Glutamatergic neuron (in vitro differentiated cells): Measurements from ENCODE around the gene THOC2. TPM values are rescaled to one million over a fixed set of nuclear protein-coding genes. Genes with fewer than 3 reads are reported as not detected.

Experiments used
- DNase-seq: peaks from one replicate; pipeline ENCODE4 v3.0.0; 2022
- H3K27ac Mint-ChIP-seq: one replicate; pipeline ENCODE4 v1.8.0; 2020; ENCODE audit warnings: mild to moderate bottlenecking, mixed read lengths, inconsistent platforms; ENCODE audit not compliant: unreplicated experiment
- H3K27me3 Mint-ChIP-seq: one replicate; pipeline ENCODE4 v1.8.0; 2020; ENCODE audit warnings: mild to moderate bottlenecking, moderate library complexity, mixed read lengths, inconsistent platforms; ENCODE audit not compliant: unreplicated experiment
- H3K36me3 Mint-ChIP-seq: one replicate; pipeline ENCODE4 v1.8.0; 2020; ENCODE audit warnings: mild to moderate bottlenecking, mixed read lengths, inconsistent platforms; ENCODE audit not compliant: unreplicated experiment
- H3K4me1 Mint-ChIP-seq: one replicate; pipeline ENCODE4 v1.8.0; 2020; ENCODE audit warnings: mild to moderate bottlenecking, low read depth, mixed read lengths, inconsistent platforms; ENCODE audit not compliant: unreplicated experiment
- H3K4me3 Mint-ChIP-seq: one replicate; pipeline ENCODE4 v1.8.0; 2020; ENCODE audit warnings: mild to moderate bottlenecking, mixed read lengths, inconsistent platforms; ENCODE audit not compliant: unreplicated experiment
- H3K9me3 Mint-ChIP-seq: one replicate; pipeline ENCODE4 v1.8.0; 2020; ENCODE audit warnings: mild to moderate bottlenecking, moderate library complexity, mixed read lengths, inconsistent platforms; ENCODE audit not compliant: unreplicated experiment
- total RNA-seq: library from RNA; stranded (reverse); fragmentation: NEBNext Ultra II Directional; extraction: Animal tissue kit (Norgen Biotek cat#: 25700); gene quantifications from one replicate; pipeline ENCODE4 v1.2.1, GENCODE V29; 2021; ENCODE audit not compliant: unreplicated experiment
- TF ChIP-seq, protein P1 (sequence below): fragments of 200-600 bp; sonication (generic); IDR thresholded peaks from one replicate; pipeline ENCODE4 v1.5.0; 2021; ENCODE audit not compliant: partially characterized antibody, unreplicated experiment

THOC2 gene
- total RNA-seq, 1 donor from 2014 or later, result 69.5 TPM

DNA sequence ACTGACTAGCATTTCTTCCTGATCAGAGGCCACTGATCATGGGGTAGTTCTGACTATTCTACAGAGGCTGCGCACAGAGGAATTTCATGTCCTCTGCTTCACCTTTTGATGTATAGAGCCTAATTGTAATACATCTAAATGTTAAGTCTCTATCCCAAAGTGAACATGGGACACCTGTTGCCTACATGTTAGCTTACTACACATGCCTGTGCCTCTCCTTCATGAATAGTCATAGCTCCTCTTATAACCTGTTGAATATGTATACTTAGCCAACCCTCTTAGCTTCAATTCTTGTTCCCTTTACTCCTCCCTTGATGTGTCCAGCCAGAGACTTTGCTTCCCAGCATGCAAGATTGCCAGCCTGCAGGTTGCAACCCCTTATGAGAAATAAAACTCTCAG is 9.6 kb upstream of the THOC2 start:
- H3K27me3 Mint-ChIP-seq, result no peaks in the 10 kb centered on the region
- H3K9me3 Mint-ChIP-seq, result no peaks in the 10 kb centered on the region
- TF ChIP-seq, protein P1, sequence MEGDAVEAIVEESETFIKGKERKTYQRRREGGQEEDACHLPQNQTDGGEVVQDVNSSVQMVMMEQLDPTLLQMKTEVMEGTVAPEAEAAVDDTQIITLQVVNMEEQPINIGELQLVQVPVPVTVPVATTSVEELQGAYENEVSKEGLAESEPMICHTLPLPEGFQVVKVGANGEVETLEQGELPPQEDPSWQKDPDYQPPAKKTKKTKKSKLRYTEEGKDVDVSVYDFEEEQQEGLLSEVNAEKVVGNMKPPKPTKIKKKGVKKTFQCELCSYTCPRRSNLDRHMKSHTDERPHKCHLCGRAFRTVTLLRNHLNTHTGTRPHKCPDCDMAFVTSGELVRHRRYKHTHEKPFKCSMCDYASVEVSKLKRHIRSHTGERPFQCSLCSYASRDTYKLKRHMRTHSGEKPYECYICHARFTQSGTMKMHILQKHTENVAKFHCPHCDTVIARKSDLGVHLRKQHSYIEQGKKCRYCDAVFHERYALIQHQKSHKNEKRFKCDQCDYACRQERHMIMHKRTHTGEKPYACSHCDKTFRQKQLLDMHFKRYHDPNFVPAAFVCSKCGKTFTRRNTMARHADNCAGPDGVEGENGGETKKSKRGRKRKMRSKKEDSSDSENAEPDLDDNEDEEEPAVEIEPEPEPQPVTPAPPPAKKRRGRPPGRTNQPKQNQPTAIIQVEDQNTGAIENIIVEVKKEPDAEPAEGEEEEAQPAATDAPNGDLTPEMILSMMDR, result no peak
- no peak for DNase-seq
- no peaks in the 10 kb centered on the region for H3K4me1 Mint-ChIP-seq
- no peak overlapping the region for H3K27ac Mint-ChIP-seq
- H3K36me3 Mint-ChIP-seq, result no peaks in the 10 kb centered on the region
- H3K4me3 Mint-ChIP-seq, result no peak overlapping the region

- no peaks in the 10 kb centered on the region for H3K9me3 Mint-ChIP-seq
- H3K4me3 Mint-ChIP-seq, result no peak overlapping the region
- H3K27me3 Mint-ChIP-seq, result no peaks in the 10 kb centered on the region
- TF ChIP-seq, protein P1, result no peak
- H3K4me1 Mint-ChIP-seq, result no peaks in the 10 kb centered on the region
- H3K27ac Mint-ChIP-seq, result no peak overlapping the region
- DNase-seq, result no peak
- H3K36me3 Mint-ChIP-seq, result no peaks in the 10 kb centered on the region
These were observed 7.7 kb upstream of the THOC2 start for GRCh38 chrX:123740536-123740935.

GRCh38 chrX:123740006-123740405 is 7.2 kb upstream of the THOC2 start:
- Mint-ChIP-seq H3K4me3 (no peak overlapping the region), H3K27ac (no peak overlapping the region), H3K4me1 (no peaks in the 10 kb centered on the region), H3K27me3 (no peaks in the 10 kb centered on the region), H3K9me3 (no peaks in the 10 kb centered on the region), H3K36me3 (no peaks in the 10 kb centered on the region)
- TF ChIP-seq, protein P1, result no peak
- DNase-seq, result no peak

GRCh38 chrX:123739474-123739873 is 6.6 kb upstream of the THOC2 start:
- no peak overlapping the region for H3K27ac Mint-ChIP-seq
- no peaks in the 10 kb centered on the region for H3K9me3 Mint-ChIP-seq
- H3K4me1 Mint-ChIP-seq, result no peaks in the 10 kb centered on the region
- TF ChIP-seq, protein P1, result no peak
- DNase-seq, result no peak
- H3K36me3 Mint-ChIP-seq, result no peaks in the 10 kb centered on the region
- H3K27me3 Mint-ChIP-seq, result no peaks in the 10 kb centered on the region
- no peak overlapping the region for H3K4me3 Mint-ChIP-seq

DNA sequence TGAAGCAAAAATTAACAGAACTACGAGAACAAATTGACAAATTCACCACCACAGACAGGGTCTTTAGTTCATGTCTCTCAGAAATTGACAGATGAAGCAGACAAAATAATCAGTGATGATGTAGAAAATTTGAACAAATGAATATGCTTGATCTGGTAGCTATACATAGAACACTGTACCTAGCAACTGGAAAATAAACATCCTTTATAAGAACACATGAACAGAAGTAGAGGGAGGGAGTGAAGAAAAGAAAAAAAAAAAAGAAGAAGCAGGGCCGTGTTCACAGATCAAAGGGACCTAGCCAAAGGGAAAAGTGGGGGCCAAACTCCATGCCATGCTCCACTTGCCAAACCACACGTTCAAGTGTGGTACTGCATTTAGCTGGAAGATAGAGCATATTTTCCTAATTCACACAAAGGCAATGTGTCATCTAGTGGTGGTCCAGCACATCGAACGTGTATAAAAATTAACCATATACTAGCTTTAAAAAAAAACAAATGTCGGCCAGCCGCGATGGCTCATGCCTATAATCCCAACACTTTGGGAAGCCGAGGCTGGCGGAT is 5.6 kb upstream of the THOC2 start:
- no peaks in the 10 kb centered on the region for H3K36me3 Mint-ChIP-seq
- TF ChIP-seq, protein P1, result no peak
- no peaks in the 10 kb centered on the region for H3K9me3 Mint-ChIP-seq
- no peak for DNase-seq
- no peaks in the 10 kb centered on the region for H3K4me1 Mint-ChIP-seq
- no peaks in the 10 kb centered on the region for H3K27me3 Mint-ChIP-seq
- H3K4me3 Mint-ChIP-seq, result no peak overlapping the region
- H3K27ac Mint-ChIP-seq, result no peak overlapping the region
